Measurements from ENCODE around the gene SERINC2. TPM values are rescaled to one million over a fixed set of nuclear protein-coding genes. Genes with fewer than 3 reads are reported as not detected.

Gene SERINC2
- total RNA-seq, 1 experiment from 2014 or later, result 14.0 TPM

- H3K4me1 ChIP-seq (ENCODE audit: control insufficient read depth, insufficient read depth, low read length), result peaks cover 9% of the 10 kb centered on the region
Observed at GRCh38 chr1:31425301-31426081, 12.5 kb downstream of the SERINC2 start.

GRCh38 chr1:31426249-31426922, 13.4 kb downstream of the SERINC2 start:
- ChIA-PET POLR2A (no interaction called here), CTCF (interaction anchor here (0.6 kb wide), 1 partner anchor 65 kb away, joined by 3 read pairs; no protein-coding TSS in a partner anchor)
- intact Hi-C loops (cut with micrococcal nuclease; ENCODE audit: unreplicated experiment) (no loop called here), in situ Hi-C loops (cut with HindIII; ENCODE audit: low pct_unique_long_range_greater_than_20kb, low sequenced_read_pairs) (no loop called here)
- H3K27me3 ChIP-seq (ENCODE audit: control insufficient read depth, insufficient read depth, low read length), result no peaks in the 10 kb centered on the region
- no peak for ATAC-seq
- TF ChIP-seq REST (IDR thresholded peaks at IDR 0.05; ENCODE audit: insufficient read depth in 1 of 2, low read depth in 2 of 2, low read length in 1 of 2) (no peak), SIN3A (IDR thresholded peaks at IDR 0.05; ENCODE audit: borderline replicate concordance, insufficient read depth, low read depth, low read length) (no peak), TCF7L2 (IDR thresholded peaks at IDR 0.05; ENCODE audit: low read depth, low read length) (no peak), CTCF (IDR thresholded peaks at IDR 0.05) (no peak), POLR2AphosphoS5 (IDR thresholded peaks at IDR 0.05; ENCODE audit: low read depth, low read length) (no peak)
- no peaks in the 10 kb centered on the region for H3K9me3 ChIP-seq (ENCODE audit: control insufficient read depth, insufficient read depth, low read depth, low read length)
- no peaks in the 10 kb centered on the region for H3K36me3 ChIP-seq (ENCODE audit: control insufficient read depth, insufficient read depth, low read length)
- H3K27ac ChIP-seq (ENCODE audit: low read length), result no peak overlapping the region
- no peak overlapping the region for H3K4me3 ChIP-seq (ENCODE audit: low read depth in 2 of 2, low read length in 2 of 2)
- BruUV-seq (replicated peaks), result no TSS peak
- DNase-seq (ENCODE audit: low read depth, low spot score), result no peak
- H3K4me1 ChIP-seq (ENCODE audit: control insufficient read depth, insufficient read depth, low read length), result peaks cover 9% of the 10 kb centered on the region

More at GRCh38 chr1:31425301-31426081, 12.5 kb downstream of the SERINC2 start:
- ATAC-seq (no peak), DNase-seq (ENCODE audit: low read depth, low spot score) (no peak)
- ChIA-PET CTCF (interaction anchor here (0.5 to 0.6 kb wide), 2 partner anchors 66 to 225 kb away, joined by 3 read pairs; no protein-coding TSS in a partner anchor), POLR2A (no interaction called here)
- no peaks in the 10 kb centered on the region for H3K36me3 ChIP-seq (ENCODE audit: control insufficient read depth, insufficient read depth, low read length)
- H3K9me3 ChIP-seq (ENCODE audit: control insufficient read depth, insufficient read depth, low read depth, low read length), result no peaks in the 10 kb centered on the region
- H3K4me3 ChIP-seq (ENCODE audit: low read depth in 2 of 2, low read length in 2 of 2), result no peak overlapping the region
- no peaks in the 10 kb centered on the region for H3K27me3 ChIP-seq (ENCODE audit: control insufficient read depth, insufficient read depth, low read length)
- no TSS peak for BruUV-seq (replicated peaks)
- intact Hi-C loops (cut with micrococcal nuclease; ENCODE audit: unreplicated experiment), result no loop called here
- in situ Hi-C loops (cut with HindIII; ENCODE audit: low pct_unique_long_range_greater_than_20kb, low sequenced_read_pairs), result no loop called here
- H3K27ac ChIP-seq (ENCODE audit: low read length), result no peak overlapping the region
- TF ChIP-seq CTCF (IDR thresholded peaks at IDR 0.05) (no peak), TCF7L2 (IDR thresholded peaks at IDR 0.05; ENCODE audit: low read depth, low read length) (no peak)

Measured in Panc1 (cell line).